ENCODE measurements around the gene MRPL14.

DNA sequence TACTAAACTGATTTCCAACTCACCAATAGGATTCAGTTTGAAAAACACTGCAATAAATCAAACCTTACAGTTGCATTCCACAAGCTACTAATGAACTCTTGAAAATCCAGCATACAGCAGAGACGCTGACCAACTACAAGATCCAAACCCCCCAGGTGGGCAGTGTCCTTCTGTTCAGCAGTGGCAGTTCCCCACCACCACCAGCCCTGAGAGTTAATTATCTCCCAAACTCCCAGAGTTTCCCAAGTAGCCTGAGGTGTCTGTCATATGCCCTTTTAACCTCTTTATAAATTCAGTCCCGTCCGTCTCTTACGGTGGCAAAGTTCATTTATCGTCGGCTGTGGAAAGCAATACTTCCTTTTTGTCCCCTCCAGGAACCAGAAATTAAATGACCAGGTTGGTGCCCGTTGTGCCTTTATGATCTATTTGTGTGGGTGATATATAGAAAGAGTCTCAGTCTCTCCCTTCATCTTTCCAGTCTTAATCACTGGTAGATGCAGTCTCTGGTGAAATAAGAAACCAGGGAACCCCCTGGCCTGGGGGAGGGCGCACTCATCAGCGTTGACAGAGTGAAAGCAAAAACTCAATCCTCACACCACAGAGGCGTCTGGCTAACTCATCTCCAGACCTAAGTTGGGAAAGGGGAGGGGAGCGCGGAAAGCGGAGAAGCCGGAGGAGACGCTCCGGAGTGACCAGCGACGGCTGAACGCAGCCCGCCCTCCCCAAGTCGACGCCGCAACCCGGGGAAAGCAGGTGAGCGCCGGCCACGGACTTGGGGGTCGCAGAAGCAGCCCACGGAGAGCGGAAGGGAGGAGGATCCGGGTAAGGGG is 717 bp downstream of the MRPL14 start:
- TF ChIP-seq RXRA (IDR thresholded peaks at IDR 0.05; ENCODE audit: insufficient read depth, low read depth, low read length), result no peak
- TF ChIP-seq POLR2A (IDR thresholded peaks at IDR 0.05; ENCODE audit: control extremely low read depth in 1 of 2, low read depth in 2 of 2, low read length in 2 of 2), result no peak
- TF ChIP-seq TEAD4 (IDR thresholded peaks at IDR 0.05; ENCODE audit: low read depth, low read length), result no peak
- no peak for TF ChIP-seq SRF (IDR thresholded peaks at IDR 0.05; ENCODE audit: low read depth, low read length)
